Muscle of back (tissue), 11 donors: ENCODE results near the gene STH. TPM values are rescaled to one million over a fixed set of nuclear protein-coding genes. Genes with fewer than 3 reads are reported as not detected.
"Not testable (repeated sequence)": the region's sequence is repeated elsewhere in the genome, so short reads cannot be mapped to it uniquely, and the experiment has no call there.

Experiments
- DNase-seq, 3 donors: peaks; one replicate each; pipeline versions ENCODE4 v3.0.0 to v3.0.0-alpha.2; 2013
- polyA plus RNA-seq, 10 donors: library from polyadenylated mRNA; unstranded; fragments of 120-200 nt; gene quantifications; one replicate each; pipeline ENCODE4 v1.2.1, GENCODE V29; 2013; ENCODE audit not compliant: insufficient read length in 10 of 10

Gene STH
- polyA plus RNA-seq, 10 donors = not detected

- no peak for DNase-seq
Measured at GRCh38 chr17:46002973-46003316, 3.9 kb downstream of the STH start.

DNA sequence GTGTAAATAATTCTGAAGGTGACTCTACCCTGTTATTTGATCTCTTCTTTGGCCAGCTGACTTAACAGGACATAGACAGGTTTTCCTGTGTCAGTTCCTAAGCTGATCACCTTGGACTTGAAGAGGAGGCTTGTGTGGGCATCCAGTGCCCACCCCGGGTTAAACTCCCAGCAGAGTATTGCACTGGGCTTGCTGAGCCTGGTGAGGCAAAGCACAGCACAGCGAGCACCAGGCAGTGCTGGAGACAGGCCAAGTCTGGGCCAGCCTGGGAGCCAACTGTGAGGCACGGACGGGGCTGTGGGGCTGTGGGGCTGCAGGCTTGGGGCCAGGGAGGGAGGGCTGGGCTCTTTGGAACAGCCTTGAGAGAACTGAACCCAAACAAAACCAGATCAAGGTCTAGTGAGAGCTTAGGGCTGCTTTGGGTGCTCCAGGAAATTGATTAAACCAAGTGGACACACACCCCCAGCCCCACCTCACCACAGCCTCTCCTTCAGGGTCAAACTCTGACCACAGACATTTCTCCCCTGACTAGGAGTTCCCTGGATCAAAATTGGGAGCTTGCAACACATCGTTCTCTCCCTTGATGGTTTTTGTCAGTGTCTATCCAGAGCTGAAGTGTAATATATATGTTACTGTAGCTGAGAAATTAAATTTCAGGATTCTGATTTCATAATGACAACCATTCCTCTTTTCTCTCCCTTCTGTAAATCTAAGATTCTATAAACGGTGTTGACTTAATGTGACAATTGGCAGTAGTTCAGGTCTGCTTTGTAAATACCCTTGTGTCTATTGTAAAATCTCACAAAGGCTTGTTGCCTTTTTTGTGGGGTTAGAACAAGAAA is 5.1 kb downstream of the STH start:
- peak; percentile 27 to 45 (median 44) for DNase-seq

DNA sequence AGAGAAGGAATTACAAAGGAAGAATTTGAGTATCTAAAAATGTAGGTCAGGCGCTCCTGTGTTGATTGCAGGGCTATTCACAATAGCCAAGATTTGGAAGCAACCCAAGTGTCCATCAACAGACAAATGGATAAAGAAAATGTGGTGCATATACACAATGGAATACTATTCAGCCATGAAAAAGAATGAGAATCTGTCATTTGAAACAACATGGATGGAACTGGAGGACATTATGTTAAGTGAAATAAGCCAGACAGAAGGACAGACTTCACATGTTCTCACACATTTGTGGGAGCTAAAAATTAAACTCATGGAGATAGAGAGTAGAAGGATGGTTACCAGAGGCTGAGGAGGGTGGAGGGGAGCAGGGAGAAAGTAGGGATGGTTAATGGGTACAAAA is 7.0 kb downstream of the STH start:
- not testable (repeated sequence) for DNase-seq

DNA sequence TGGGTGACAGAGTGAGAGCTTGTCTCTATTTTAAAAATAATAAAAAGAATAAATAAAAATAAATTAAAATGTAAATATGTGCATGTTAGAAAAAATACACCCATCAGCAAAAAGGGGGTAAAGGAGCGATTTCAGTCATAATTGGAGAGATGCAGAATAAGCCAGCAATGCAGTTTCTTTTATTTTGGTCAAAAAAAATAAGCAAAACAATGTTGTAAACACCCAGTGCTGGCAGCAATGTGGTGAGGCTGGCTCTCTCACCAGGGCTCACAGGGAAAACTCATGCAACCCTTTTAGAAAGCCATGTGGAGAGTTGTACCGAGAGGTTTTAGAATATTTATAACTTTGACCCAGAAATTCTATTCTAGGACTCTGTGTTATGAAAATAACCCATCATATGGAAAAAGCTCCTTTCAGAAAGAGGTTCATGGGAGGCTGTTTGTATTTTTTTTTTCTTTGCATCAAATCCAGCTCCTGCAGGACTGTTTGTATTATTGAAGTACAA is 8.5 kb downstream of the STH start:
- DNase-seq = no peak

DNA sequence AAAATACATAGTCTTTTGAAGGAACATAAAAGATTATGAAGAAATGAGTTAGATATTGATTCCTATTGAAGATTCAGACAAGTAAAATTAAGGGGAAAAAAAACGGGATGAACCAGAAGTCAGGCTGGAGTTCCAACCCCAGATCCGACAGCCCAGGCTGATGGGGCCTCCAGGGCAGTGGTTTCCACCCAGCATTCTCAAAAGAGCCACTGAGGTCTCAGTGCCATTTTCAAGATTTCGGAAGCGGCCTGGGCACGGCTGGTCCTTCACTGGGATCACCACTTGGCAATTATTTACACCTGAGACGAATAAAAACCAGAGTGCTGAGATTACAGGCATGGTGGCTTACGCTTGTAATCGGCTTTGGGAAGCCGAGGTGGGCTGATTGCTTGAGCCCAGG is 9.5 kb downstream of the STH start:
- DNase-seq = no peak

DNA sequence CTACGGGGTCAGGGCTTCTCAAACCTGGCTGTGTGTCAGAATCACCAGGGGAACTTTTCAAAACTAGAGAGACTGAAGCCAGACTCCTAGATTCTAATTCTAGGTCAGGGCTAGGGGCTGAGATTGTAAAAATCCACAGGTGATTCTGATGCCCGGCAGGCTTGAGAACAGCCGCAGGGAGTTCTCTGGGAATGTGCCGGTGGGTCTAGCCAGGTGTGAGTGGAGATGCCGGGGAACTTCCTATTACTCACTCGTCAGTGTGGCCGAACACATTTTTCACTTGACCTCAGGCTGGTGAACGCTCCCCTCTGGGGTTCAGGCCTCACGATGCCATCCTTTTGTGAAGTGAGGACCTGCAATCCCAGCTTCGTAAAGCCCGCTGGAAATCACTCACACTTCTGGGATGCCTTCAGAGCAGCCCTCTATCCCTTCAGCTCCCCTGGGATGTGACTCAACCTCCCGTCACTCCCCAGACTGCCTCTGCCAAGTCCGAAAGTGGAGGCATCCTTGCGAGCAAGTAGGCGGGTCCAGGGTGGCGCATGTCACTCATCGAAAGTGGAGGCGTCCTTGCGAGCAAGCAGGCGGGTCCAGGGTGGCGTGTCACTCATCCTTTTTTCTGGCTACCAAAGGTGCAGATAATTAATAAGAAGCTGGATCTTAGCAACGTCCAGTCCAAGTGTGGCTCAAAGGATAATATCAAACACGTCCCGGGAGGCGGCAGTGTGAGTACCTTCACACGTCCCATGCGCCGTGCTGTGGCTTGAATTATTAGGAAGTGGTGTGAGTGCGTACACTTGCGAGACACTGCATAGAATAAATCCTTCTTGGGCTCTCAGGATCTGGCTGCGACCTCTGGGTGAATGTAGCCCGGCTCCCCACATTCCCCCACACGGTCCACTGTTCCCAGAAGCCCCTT is 10.9 kb downstream of the STH start:
- no peak for DNase-seq

- DNase-seq = no peak
Measured at GRCh38 chr17:46010597-46011186, 11.6 kb downstream of the STH start.

GRCh38 chr17:46011711-46012505 is 12.9 kb downstream of the STH start:
- DNase-seq = no peak

GRCh38 chr17:46012506-46013079 is 13.5 kb downstream of the STH start:
- no peak for DNase-seq

DNA sequence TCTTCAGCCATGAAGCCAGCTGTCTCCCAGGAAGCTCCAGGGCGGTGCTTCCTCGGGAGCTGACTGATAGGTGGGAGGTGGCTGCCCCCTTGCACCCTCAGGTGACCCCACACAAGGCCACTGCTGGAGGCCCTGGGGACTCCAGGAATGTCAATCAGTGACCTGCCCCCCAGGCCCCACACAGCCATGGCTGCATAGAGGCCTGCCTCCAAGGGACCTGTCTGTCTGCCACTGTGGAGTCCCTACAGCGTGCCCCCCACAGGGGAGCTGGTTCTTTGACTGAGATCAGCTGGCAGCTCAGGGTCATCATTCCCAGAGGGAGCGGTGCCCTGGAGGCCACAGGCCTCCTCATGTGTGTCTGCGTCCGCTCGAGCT is 14.1 kb downstream of the STH start:
- DNase-seq = no peak

GRCh38 chr17:46013502-46014165 is 14.6 kb downstream of the STH start:
- DNase-seq = peak; percentile 37 to 64 (median 43)

DNA sequence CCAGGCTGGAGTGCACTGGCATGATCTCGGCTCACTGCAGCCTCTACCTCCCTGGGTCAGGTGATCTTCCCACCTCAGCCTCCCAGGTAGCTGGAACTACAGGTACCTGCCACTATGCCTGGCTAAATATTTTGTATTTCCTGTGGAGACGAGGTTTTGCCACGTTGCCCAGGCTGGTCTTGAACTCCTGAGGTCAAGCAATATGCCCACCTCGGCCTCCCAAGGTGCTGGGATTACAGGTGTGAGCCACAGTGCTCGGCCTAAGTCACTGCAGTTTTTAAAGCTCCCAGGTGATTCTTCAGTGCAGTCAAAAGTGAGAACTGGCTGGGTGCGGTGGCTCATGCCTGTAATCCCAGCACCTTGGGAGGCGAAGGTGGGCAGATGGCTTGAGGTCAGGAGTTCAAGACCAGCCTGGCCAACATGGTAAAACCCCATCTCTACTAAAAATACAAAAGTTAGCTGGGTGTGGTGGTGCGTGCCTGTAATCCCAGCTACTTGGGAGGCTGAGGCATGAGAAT is 20.4 kb downstream of the STH start:
- DNase-seq = not testable (repeated sequence)

DNA sequence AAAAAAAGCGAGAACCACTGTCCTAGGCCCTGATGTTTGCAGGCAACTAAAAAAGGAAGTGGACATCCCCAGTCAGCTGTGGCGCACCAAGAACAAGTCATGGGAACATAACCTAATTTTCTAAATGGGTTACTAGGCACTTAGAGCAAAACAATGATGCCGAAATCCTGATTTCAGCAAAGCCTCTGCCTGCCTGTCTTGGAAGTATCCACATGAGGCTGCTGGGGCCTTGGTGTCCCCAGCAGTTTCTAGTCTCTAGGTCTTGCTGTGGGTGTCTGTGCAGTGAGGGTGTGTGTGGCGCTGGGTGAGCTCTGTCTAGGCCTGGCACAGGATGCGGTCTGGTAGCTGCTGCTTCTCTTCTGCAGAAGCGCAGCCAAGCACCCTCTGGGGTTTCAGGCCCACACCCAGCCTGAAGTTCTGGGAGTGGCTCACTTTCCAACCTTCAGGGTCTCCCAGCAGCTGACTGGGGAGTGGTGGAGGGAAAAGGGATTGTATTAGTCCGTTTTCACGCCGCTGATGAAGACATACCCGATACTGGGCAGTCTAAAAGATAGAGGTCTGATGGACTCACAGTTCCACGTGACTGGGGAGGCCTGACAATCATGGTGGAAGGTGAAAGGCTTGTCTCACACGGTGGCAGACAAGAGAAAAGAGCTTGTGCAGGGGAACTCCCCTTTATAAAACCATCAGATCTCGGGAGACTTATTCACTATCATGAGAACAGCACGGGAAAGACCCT is 21.1 kb downstream of the STH start:
- no peak for DNase-seq

GRCh38 chr17:46020998-46021397 is 21.9 kb downstream of the STH start:
- no peak for DNase-seq

DNA sequence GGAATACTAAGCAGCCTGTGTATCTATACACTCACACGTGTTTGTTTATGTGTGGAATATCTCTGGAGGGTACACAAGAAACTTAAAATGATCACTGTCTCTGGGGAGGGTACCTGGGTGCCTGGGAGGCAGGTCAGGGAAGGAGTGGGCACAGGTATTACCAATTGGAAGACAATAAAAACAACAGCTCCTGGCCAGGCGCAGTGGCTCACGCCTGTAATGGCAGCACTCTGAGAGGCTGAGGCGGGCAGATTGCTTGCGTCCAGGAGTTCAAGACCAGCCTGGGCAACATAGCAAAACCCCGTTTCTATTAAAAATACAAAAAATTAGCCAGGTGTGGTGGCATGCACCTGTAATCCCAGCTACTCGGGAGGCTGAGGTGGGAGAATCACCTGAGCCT is 24.3 kb downstream of the STH start:
- DNase-seq = not testable (repeated sequence)

DNA sequence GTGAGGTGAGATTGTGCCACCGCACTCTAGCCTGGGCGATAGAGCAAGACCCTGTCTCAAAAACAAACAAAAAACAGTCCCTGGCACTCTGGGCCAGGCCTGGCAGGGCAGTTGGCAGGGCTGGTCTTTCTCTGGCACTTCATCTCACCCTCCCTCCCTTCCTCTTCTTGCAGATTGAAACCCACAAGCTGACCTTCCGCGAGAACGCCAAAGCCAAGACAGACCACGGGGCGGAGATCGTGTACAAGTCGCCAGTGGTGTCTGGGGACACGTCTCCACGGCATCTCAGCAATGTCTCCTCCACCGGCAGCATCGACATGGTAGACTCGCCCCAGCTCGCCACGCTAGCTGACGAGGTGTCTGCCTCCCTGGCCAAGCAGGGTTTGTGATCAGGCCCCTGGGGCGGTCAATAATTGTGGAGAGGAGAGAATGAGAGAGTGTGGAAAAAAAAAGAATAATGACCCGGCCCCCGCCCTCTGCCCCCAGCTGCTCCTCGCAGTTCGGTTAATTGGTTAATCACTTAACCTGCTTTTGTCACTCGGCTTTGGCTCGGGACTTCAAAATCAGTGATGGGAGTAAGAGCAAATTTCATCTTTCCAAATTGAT is 24.8 kb downstream of the STH start:
- DNase-seq = no peak

GRCh38 chr17:46024590-46024989 is 25.5 kb downstream of the STH start:
- no peak for DNase-seq

DNA sequence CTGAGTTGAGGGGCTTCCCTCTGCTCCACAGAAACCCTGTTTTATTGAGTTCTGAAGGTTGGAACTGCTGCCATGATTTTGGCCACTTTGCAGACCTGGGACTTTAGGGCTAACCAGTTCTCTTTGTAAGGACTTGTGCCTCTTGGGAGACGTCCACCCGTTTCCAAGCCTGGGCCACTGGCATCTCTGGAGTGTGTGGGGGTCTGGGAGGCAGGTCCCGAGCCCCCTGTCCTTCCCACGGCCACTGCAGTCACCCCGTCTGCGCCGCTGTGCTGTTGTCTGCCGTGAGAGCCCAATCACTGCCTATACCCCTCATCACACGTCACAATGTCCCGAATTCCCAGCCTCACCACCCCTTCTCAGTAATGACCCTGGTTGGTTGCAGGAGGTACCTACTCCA is 26.0 kb downstream of the STH start:
- no peak for DNase-seq

GRCh38 chr17:46025510-46026165 is 26.6 kb downstream of the STH start:
- no peak for DNase-seq
